ENCODE measurements around the gene ZSCAN10. TPM values are rescaled to one million over a fixed set of nuclear protein-coding genes. Genes with fewer than 3 reads are reported as not detected.

ZSCAN10 gene
- total and polyA plus RNA-seq, 9 of the 15 experiments (the other 6 are each of a cell fraction or from before 2014, with no cell fraction given), result 0.22 TPM; not detected in 8

DNA sequence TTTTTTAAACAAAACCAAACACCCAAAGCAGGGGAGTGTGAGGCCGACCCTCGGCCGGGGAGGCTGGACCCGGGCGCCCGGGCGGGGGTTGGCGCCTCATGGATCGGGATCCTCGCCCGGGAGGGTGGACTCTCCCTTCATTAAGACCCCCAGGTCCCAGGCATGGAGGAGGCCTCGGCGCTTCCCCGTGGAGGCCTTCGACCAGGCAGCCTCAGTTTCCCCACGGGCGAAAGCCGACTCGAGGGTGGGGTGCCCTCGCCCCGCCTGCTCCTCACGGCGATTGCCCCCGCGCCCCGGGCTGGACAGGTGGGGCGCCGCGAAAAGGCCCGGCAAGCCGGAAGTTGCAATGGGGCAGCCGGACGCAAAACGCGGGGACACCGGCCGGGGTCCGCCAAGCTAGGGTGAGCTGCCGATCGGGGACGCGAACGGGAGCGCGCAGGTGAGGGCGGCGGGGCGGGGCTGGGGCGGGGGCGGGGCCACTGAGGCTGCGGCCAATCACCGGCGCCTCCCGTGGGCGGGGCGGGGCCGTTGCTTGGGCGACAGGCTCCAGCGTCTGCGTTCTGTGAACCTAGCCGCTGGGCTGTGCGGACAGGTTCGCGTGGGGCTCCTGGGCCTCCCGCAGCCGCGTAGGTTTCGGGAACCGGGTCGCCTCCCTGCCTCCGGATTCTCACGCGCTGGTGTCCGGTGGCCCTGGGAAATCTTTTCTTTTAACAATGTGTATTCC, 7.3 kb upstream of the ZSCAN10 start:
- no peaks in the 10 kb centered on the region for H3K79me2 ChIP-seq (ENCODE audit: control insufficient read depth, insufficient read depth, low read length)
- POLR2A ChIA-PET, result interaction anchor here (0.5 to 2.0 kb wide), 4 partner anchors 16 to 338 kb away, joined by 3 to 7 read pairs (median 4); partner anchors contain the start of gene ZNF213
- CTCF ChIA-PET (ENCODE audit: low intra/inter-chr PET ratio), result interaction anchor here (0.6 kb wide), 1 partner anchor 23 kb away, joined by 3 read pairs; no protein-coding TSS in a partner anchor
- H3K4me3 ChIP-seq, result peak overlapping the region; percentile 64
- FAIRE-seq, result no peak
- peak overlapping the region; percentile 95 for H2AFZ ChIP-seq (ENCODE audit: low read depth, low read length)
- H3K27me3 ChIP-seq (ENCODE audit: control insufficient read depth in 2 of 2, insufficient read depth in 2 of 2, low read length in 2 of 2), result no peaks in the 10 kb centered on the region
- H3K9me1 ChIP-seq (ENCODE audit: control insufficient read depth, insufficient read depth, low read length), result no peaks in the 10 kb centered on the region
- under 1% methylated on average over 56 of the region's 74 CpGs for WGBS (ENCODE audit: insufficient coverage, low coverage, missing lambda C conversion rate)
- peak overlapping the region; percentile 86 to 99 for H3K9ac ChIP-seq (ENCODE audit: insufficient read depth in 1 of 2, low read depth in 2 of 2, low read length in 2 of 2)
- DNase-seq (ENCODE audit: extremely low read depth in 1 of 4, low spot score in 3 of 4), result peak; percentile 96 to 98 (median 98)
- peak overlapping the region; percentile 86 for H3K27ac ChIP-seq (ENCODE audit: extremely low read depth, low read depth, low read length)
- no peaks in the 10 kb centered on the region for H3K9me3 ChIP-seq (replicated peaks; ENCODE audit: control insufficient read depth, insufficient read depth, low read depth, low read length)
- in situ Hi-C loops (cut with MboI) (no loop called here), intact Hi-C loops (cut with micrococcal nuclease) (no loop called here)
- no peaks in the 10 kb centered on the region for H3K36me3 ChIP-seq (ENCODE audit: control insufficient read depth, insufficient read depth, low read length)
- H4K20me1 ChIP-seq (replicated peaks; ENCODE audit: control insufficient read depth, insufficient read depth, low read length), result no peaks in the 10 kb centered on the region
- peak overlapping the region; percentile 81 for H3K4me2 ChIP-seq (ENCODE audit: insufficient read depth, low read length)
- no TSS peak for BruUV-seq (replicated peaks)
- H3K4me1 ChIP-seq (replicated peaks in 1 of 2; ENCODE audit: control insufficient read depth in 2 of 2, insufficient read depth in 2 of 2, low read length in 2 of 2), result peaks cover 3 to 21% of the 10 kb centered on the region in 2 experiments; a peak in 4 of 5 replicates
- ATAC-seq, result peak; percentile 97
- TF ChIP-seq MYNN (IDR thresholded peaks at IDR 0.05) (peak; percentile 51; the same call in 1 of the 2 replicates), MYNN (CRISPR knock-in tag; IDR thresholded peaks at IDR 0.05) (no peak), POLR2B (IDR thresholded peaks at IDR 0.05; ENCODE audit: low read depth, partially characterized antibody) (peak; percentile 69), COPS2 (conservative IDR thresholded peaks at IDR 0.05) (no peak), KAT8 (IDR thresholded peaks at IDR 0.05; ENCODE audit: low read depth) (no peak), MXI1 (IDR thresholded peaks at IDR 0.05; ENCODE audit: low read depth, low read length) (peak; percentile 90), MTA2 (IDR thresholded peaks at IDR 0.05; ENCODE audit: low read depth) (no peak), NELFE (IDR thresholded peaks at IDR 0.05; ENCODE audit: insufficient read depth, insufficient read length) (no peak), DLX4 (CRISPR knock-in tag; IDR thresholded peaks at IDR 0.05) (no peak), POLR2AphosphoS2 (IDR thresholded peaks at IDR 0.05; ENCODE audit: low read length) (no peak), ESRRB (CRISPR knock-in tag; IDR thresholded peaks at IDR 0.05; ENCODE audit: borderline replicate concordance) (no peak), MAZ (CRISPR knock-in tag; conservative IDR thresholded peaks at IDR 0.05 in 1 of 2, IDR thresholded peaks at IDR 0.05 in 1 of 2) (peak; percentile 94 to 99), HDAC8 (tag; IDR thresholded peaks at IDR 0.05) (no peak), SRSF3 (IDR thresholded peaks at IDR 0.05; ENCODE audit: insufficient read depth, low read length) (no peak), HDAC2 (IDR thresholded peaks at IDR 0.05) (no peak), NCOA2 (IDR thresholded peaks at IDR 0.05; ENCODE audit: partially characterized antibody in 2 of 2) (no peak), MCM3 (IDR thresholded peaks at IDR 0.05) (no peak), ZNF79 (CRISPR knock-in tag; IDR thresholded peaks at IDR 0.05; ENCODE audit: low read depth) (no peak), SMC3 (conservative IDR thresholded peaks at IDR 0.05; ENCODE audit: insufficient read depth, low read depth, low read length) (0 out of 2 replicates have a peak, but pooled peaks have one; percentile 5)
- TF ChIP-seq, protein P1, sequence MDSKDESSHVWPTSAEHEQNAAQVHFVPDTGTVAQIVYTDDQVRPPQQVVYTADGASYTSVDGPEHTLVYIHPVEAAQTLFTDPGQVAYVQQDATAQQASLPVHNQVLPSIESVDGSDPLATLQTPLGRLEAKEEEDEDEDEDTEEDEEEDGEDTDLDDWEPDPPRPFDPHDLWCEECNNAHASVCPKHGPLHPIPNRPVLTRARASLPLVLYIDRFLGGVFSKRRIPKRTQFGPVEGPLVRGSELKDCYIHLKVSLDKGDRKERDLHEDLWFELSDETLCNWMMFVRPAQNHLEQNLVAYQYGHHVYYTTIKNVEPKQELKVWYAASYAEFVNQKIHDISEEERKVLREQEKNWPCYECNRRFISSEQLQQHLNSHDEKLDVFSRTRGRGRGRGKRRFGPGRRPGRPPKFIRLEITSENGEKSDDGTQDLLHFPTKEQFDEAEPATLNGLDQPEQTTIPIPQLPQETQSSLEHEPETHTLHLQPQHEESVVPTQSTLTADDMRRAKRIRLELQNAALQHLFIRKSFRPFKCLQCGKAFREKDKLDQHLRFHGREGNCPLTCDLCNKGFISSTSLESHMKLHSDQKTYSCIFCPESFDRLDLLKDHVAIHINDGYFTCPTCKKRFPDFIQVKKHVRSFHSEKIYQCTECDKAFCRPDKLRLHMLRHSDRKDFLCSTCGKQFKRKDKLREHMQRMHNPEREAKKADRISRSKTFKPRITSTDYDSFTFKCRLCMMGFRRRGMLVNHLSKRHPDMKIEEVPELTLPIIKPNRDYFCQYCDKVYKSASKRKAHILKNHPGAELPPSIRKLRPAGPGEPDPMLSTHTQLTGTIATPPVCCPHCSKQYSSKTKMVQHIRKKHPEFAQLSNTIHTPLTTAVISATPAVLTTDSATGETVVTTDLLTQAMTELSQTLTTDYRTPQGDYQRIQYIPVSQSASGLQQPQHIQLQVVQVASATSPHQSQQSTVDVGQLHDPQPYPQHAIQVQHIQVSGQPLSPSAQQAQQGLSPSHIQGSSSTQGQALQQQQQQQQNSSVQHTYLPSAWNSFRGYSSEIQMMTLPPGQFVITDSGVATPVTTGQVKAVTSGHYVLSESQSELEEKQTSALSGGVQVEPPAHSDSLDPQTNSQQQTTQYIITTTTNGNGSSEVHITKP (IDR thresholded peaks at IDR 0.05; ENCODE audit: partially characterized antibody), result peak; percentile 70
